ENCODE data around the gene NCAPG2.

NCAPG2 gene

GRCh38 chr7:158620418-158620817 lies 84.2 kb downstream of the NCAPG2 start:
- no peak for DNase-seq

GRCh38 chr7:158618745-158619140 lies 85.9 kb downstream of the NCAPG2 start:
- no peak for DNase-seq

GRCh38 chr7:158617737-158618128 lies 86.9 kb downstream of the NCAPG2 start:
- DNase-seq: no peak

- no peak for DNase-seq
These were observed 88.6 kb downstream of the NCAPG2 start for GRCh38 chr7:158616050-158616449.

GRCh38 chr7:158614700-158615099 lies 89.9 kb downstream of the NCAPG2 start:
- no peak for DNase-seq

GRCh38 chr7:158613481-158613880 lies 91.1 kb downstream of the NCAPG2 start:
- no peak for DNase-seq

- DNase-seq: no peak
These were observed 92.1 kb downstream of the NCAPG2 start for GRCh38 chr7:158612546-158612945.

- no peak for DNase-seq
These were observed 93.1 kb downstream of the NCAPG2 start for GRCh38 chr7:158611541-158611940.

- DNase-seq: no peak
These were observed 95.2 kb downstream of the NCAPG2 start for GRCh38 chr7:158609313-158609974.

GRCh38 chr7:158607563-158607962 lies 97.0 kb downstream of the NCAPG2 start:
- DNase-seq: no peak

- no peak for DNase-seq
These were observed 97.8 kb downstream of the NCAPG2 start for GRCh38 chr7:158606671-158607424.

- DNase-seq: no peak
These were observed 98.5 kb downstream of the NCAPG2 start for GRCh38 chr7:158606129-158606528.

GRCh38 chr7:158603773-158604755 lies 100.5 kb downstream of the NCAPG2 start:
- no peak for DNase-seq

GRCh38 chr7:158602905-158603772 lies 101.5 kb downstream of the NCAPG2 start:
- DNase-seq: peak; percentile 34

- DNase-seq: no peak
These were observed 102.6 kb downstream of the NCAPG2 start for GRCh38 chr7:158602041-158602440.

GRCh38 chr7:158601090-158601489 lies 103.5 kb downstream of the NCAPG2 start:
- DNase-seq: no peak

GRCh38 chr7:158596745-158597144 lies 107.9 kb downstream of the NCAPG2 start:
- no peak for DNase-seq

- no peak for DNase-seq
These were observed 108.3 kb downstream of the NCAPG2 start for GRCh38 chr7:158596309-158596708.

GRCh38 chr7:158595068-158595467 lies 109.5 kb downstream of the NCAPG2 start:
- DNase-seq: no peak

- DNase-seq: no peak
These were observed 112.1 kb downstream of the NCAPG2 start for GRCh38 chr7:158592541-158592940.

GRCh38 chr7:158591944-158592343 lies 112.7 kb downstream of the NCAPG2 start:
- no peak for DNase-seq

- no peak for DNase-seq
These were observed 114.4 kb downstream of the NCAPG2 start for GRCh38 chr7:158590181-158590530.
